NT2/D1 (cell line): ENCODE results near the gene C8G.

Experiments used
- DNase-seq: peaks from one replicate; pipeline ENCODE4 v3.0.0-alpha.2; 2011; ENCODE audit warnings: low read depth, low spot score
- H3K27me3 ChIP-seq: 2 replicates; pipeline ENCODE4 v1.6.0; 2011; ENCODE audit warnings: mild to moderate bottlenecking; ENCODE audit not compliant: insufficient read length, insufficient read depth
- H3K36me3 ChIP-seq: 2 replicates; pipeline ENCODE4 v1.6.1; 2011; ENCODE audit warnings: mild to moderate bottlenecking, low read length, mixed read lengths; ENCODE audit not compliant: insufficient read depth, insufficient read length
- H3K4me1 ChIP-seq: 2 replicates; pipeline ENCODE4 v1.5.1; 2011; ENCODE audit not compliant: insufficient read depth, insufficient read length
- H3K4me3 ChIP-seq: 2 replicates; pipeline ENCODE4 v1.5.1; 2011; ENCODE audit warnings: low read depth; ENCODE audit not compliant: insufficient read length
- H3K9ac ChIP-seq: 2 replicates; pipeline ENCODE4 v1.6.0; 2011; ENCODE audit warnings: low read depth; ENCODE audit not compliant: insufficient read length
- H3K9me3 ChIP-seq: 2 replicates; pipeline ENCODE4 v1.5.1; 2011; ENCODE audit warnings: mild to moderate bottlenecking, low read length; ENCODE audit not compliant: insufficient read depth
- SUZ12 ChIP-seq: IDR thresholded peaks from 2 replicates; pipeline ENCODE4 v1.6.1; 2011; ENCODE audit not compliant: insufficient read length, insufficient read depth; ENCODE audit errors: extremely low read depth
- YY1 ChIP-seq: IDR thresholded peaks from 2 replicates; pipeline ENCODE4 v1.6.1; 2011; ENCODE audit not compliant: insufficient read length, insufficient read depth
- ZNF274 ChIP-seq: IDR thresholded peaks from 2 replicates; pipeline ENCODE4 v1.6.1; 2011; ENCODE audit warnings: mild to moderate bottlenecking, low read depth, low read length

Gene C8G

DNA sequence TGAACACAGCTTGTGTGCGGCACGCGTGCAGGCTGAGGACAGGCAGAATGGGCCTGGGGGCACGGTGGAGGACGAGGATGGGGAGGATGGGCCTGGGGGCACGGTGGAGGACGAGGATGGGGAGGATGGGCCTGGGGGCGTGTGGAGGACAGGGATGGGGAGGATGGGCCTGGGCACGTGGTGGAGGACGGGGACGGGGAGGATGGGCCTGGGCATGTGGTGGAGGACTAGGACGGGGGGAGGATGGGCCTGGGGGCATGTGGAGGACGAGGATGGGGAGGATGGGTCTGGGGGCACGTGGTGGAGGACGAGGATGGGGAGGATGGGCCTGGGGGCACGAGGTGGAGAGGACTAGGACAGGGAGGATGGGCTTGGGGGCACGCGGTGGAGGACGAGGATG is 22.5 kb upstream of the C8G start:
- Histone ChIP-seq H3K4me3 (no peak overlapping the region), H3K27me3 (no peaks in the 10 kb centered on the region), H3K4me1 (peaks cover 5% of the 10 kb centered on the region), H3K9me3 (no peaks in the 10 kb centered on the region), H3K36me3 (peaks cover 81% of the 10 kb centered on the region), H3K9ac (no peak overlapping the region)
- no peak for DNase-seq
- TF ChIP-seq YY1 (no peak), ZNF274 (no peak), SUZ12 (no peak)

DNA sequence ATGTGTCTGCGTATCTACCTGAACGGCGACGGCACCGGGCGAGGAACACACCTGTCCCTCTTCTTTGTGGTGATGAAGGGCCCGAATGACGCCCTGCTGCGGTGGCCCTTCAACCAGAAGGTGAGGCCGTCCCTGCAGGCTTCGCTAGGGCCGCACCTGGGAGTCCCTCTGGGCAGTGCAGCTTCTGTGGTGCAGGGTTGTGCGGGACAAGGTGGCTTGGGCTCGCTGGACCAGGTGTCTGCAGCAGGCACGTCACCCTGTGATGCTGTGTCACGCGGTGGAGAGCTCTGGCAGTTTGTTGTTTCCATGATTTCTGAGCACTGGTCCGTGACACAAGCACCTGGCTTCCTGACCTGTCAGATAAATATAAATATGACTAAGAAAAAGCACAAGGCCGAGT is 21.2 kb upstream of the C8G start:
- peaks cover 89% of the 10 kb centered on the region for H3K36me3 ChIP-seq

GRCh38 chr9:136925414-136926153 is 19.5 kb upstream of the C8G start:
- no peaks in the 10 kb centered on the region for H3K27me3 ChIP-seq
- H3K36me3 ChIP-seq: peaks cover 91% of the 10 kb centered on the region
- TF ChIP-seq YY1 (no peak), SUZ12 (no peak), ZNF274 (no peak)
- H3K9me3 ChIP-seq: no peaks in the 10 kb centered on the region
- H3K4me3 ChIP-seq: no peak overlapping the region
- H3K4me1 ChIP-seq: peaks cover 5% of the 10 kb centered on the region
- no peak overlapping the region for H3K9ac ChIP-seq
- no peak for DNase-seq

More for the DNA sequence above, 21.2 kb upstream of the C8G start:
- no peak for DNase-seq
- Histone ChIP-seq H3K4me1 (peaks cover 5% of the 10 kb centered on the region), H3K4me3 (no peak overlapping the region), H3K9ac (no peak overlapping the region), H3K9me3 (no peaks in the 10 kb centered on the region), H3K27me3 (no peaks in the 10 kb centered on the region)
- TF ChIP-seq ZNF274: no peak
- TF ChIP-seq SUZ12: no peak

DNA sequence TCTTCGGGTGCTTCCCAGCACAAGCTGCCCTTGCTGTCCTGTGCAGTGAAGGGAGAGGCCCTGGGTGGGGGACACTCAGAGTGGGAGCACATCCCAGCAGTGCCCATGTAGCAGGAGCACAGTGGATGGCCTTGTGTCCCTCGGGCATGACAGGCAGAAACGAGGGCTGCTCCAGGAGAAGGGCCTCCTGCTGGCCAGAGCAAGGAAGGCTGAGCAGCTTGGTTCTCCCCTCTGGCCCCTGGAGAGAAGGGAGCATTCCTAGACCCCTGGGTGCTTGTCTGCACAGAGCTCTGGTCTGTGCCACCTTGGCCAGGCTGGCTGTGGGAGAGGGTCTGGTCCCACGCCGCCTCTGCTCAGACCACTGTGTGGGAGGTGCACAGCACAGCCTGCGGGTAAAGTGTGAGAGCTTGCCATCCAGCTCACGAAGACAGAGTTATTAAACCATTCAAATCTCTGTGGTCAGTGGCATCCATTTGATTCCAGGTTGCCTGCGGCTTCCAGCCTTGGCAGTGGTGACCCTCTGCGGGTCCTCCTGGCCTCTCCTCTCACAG is 18.8 kb upstream of the C8G start:
- Histone ChIP-seq H3K27me3 (no peaks in the 10 kb centered on the region), H3K4me1 (peaks cover under 1% of the 10 kb centered on the region), H3K36me3 (peaks cover 90% of the 10 kb centered on the region), H3K9ac (no peak overlapping the region), H3K4me3 (no peak overlapping the region), H3K9me3 (peaks cover 3% of the 10 kb centered on the region; the same call in 1 of the 2 replicates)
- no peak for DNase-seq
- no peak for TF ChIP-seq YY1
- TF ChIP-seq ZNF274: no peak

GRCh38 chr9:136926749-136927148 is 18.3 kb upstream of the C8G start:
- H3K4me3 ChIP-seq: no peak overlapping the region
- no peaks in the 10 kb centered on the region for H3K27me3 ChIP-seq
- H3K9ac ChIP-seq: no peak overlapping the region
- no peak for TF ChIP-seq YY1
- TF ChIP-seq SUZ12: no peak
- no peak for TF ChIP-seq ZNF274
- no peak for DNase-seq
- peaks cover 85% of the 10 kb centered on the region for H3K36me3 ChIP-seq
- no peaks in the 10 kb centered on the region for H3K4me1 ChIP-seq
- peaks cover 6% of the 10 kb centered on the region; the same call in 1 of the 2 replicates for H3K9me3 ChIP-seq

- H3K9ac ChIP-seq: no peak overlapping the region
- H3K9me3 ChIP-seq: peaks cover 6% of the 10 kb centered on the region; the same call in 1 of the 2 replicates
- H3K27me3 ChIP-seq: no peaks in the 10 kb centered on the region
- DNase-seq: no peak
- TF ChIP-seq SUZ12: no peak
- no peak for TF ChIP-seq ZNF274
- TF ChIP-seq YY1: no peak
- peaks cover 78% of the 10 kb centered on the region for H3K36me3 ChIP-seq
- no peak overlapping the region for H3K4me3 ChIP-seq
- no peaks in the 10 kb centered on the region for H3K4me1 ChIP-seq
Measured at GRCh38 chr9:136927343-136928271, 17.4 kb upstream of the C8G start.

- no peak overlapping the region for H3K4me3 ChIP-seq
- no peak for TF ChIP-seq ZNF274
- no peak for TF ChIP-seq YY1
- no peak for TF ChIP-seq SUZ12
- no peak for DNase-seq
- H3K4me1 ChIP-seq: no peaks in the 10 kb centered on the region
- peaks cover 79% of the 10 kb centered on the region for H3K36me3 ChIP-seq
- peaks cover 6% of the 10 kb centered on the region; the same call in 1 of the 2 replicates for H3K9me3 ChIP-seq
- no peak overlapping the region for H3K9ac ChIP-seq
- H3K27me3 ChIP-seq: no peaks in the 10 kb centered on the region
Measured at GRCh38 chr9:136928591-136928990, 16.5 kb upstream of the C8G start.
